Stimulated activated CD8-positive, alpha-beta memory T cell treated with anti-CD3 and anti-CD28 coated beads, Interleukin-7, amount 100 ng/mL, for 48 hours (primary cell): Measurements from ENCODE around the gene KRCC1.

Experiments used
- DNase-seq, 2 donors: peaks; one replicate each; pipeline ENCODE4 v3.0.0-alpha.2; 2020; ENCODE audit warnings: low read depth in 1 of 2; ENCODE audit errors: extremely low read depth in 1 of 2

The KRCC1 gene

GRCh38 chr2:88078643-88079172 is 23.1 kb upstream of the KRCC1 start:
- no peak for DNase-seq

GRCh38 chr2:88077080-88077479 is 21.5 kb upstream of the KRCC1 start:
- DNase-seq: no peak

GRCh38 chr2:88074854-88075292 is 19.3 kb upstream of the KRCC1 start:
- DNase-seq: no peak

GRCh38 chr2:88074150-88074549 is 18.6 kb upstream of the KRCC1 start:
- no peak for DNase-seq

- no peak for DNase-seq
Observed at GRCh38 chr2:88071365-88071764, 15.8 kb upstream of the KRCC1 start.

GRCh38 chr2:88070055-88070454 is 14.5 kb upstream of the KRCC1 start:
- no peak for DNase-seq

- DNase-seq: no peak
Observed at GRCh38 chr2:88069117-88069516, 13.5 kb upstream of the KRCC1 start.

GRCh38 chr2:88068044-88068443 is 12.5 kb upstream of the KRCC1 start:
- no peak for DNase-seq

- no peak for DNase-seq
Observed at GRCh38 chr2:88067598-88067997, 12.0 kb upstream of the KRCC1 start, which contains the start of gene SMYD1. SMYD1 (plus strand) TSS chr2:88067825; CDS start chr2:88067865, 40 bp downstream.

GRCh38 chr2:88067189-88067588 is 11.6 kb upstream of the KRCC1 start:
- DNase-seq: no peak

- DNase-seq: no peak
Observed at GRCh38 chr2:88066543-88066942, 11.0 kb upstream of the KRCC1 start.

- no peak for DNase-seq
Observed at GRCh38 chr2:88061295-88061694, 5.7 kb upstream of the KRCC1 start.

- no peak for DNase-seq
Observed at GRCh38 chr2:88060907-88061275, 5.3 kb upstream of the KRCC1 start.

- DNase-seq: peak in 1 of 2 donors; percentile 13
Observed at GRCh38 chr2:88059979-88060906, 4.7 kb upstream of the KRCC1 start.

- DNase-seq: no peak
Observed at GRCh38 chr2:88058191-88058590, 2.6 kb upstream of the KRCC1 start.

GRCh38 chr2:88057437-88057844 is 1.9 kb upstream of the KRCC1 start:
- no peak for DNase-seq

GRCh38 chr2:88054782-88055370 is 707 bp downstream of the KRCC1 start:
- DNase-seq: no peak

GRCh38 chr2:88053934-88054781 is 1.4 kb downstream of the KRCC1 start:
- DNase-seq: no peak

- DNase-seq: no peak
Observed at GRCh38 chr2:88053296-88053695, 2.3 kb downstream of the KRCC1 start.

GRCh38 chr2:88051792-88052191 is 3.8 kb downstream of the KRCC1 start:
- no peak for DNase-seq

- no peak for DNase-seq
Observed at GRCh38 chr2:88049622-88050021, 6.0 kb downstream of the KRCC1 start.
